Liver (tissue), 9 donors: ENCODE data around the gene CNNM1. TPM values are rescaled to one million over a fixed set of nuclear protein-coding genes. Genes with fewer than 3 reads are reported as not detected.

ENCODE experiments used
- DNase-seq: peaks from one replicate; pipeline ENCODE4 v3.0.0-alpha.2; 2017; ENCODE audit warnings: low spot score
- H3K27ac ChIP-seq, 2 donors: one replicate each; pipeline ENCODE4 v1.7.0; 2013; ENCODE audit warnings: inconsistent platforms in 2 of 2, low read length in 2 of 2, control low read depth in 1 of 2, low read depth in 1 of 2, mild to moderate bottlenecking in 1 of 2
- H3K27me3 ChIP-seq, 4 donors: one replicate each; pipeline versions ENCODE4 v1.6.1 to v1.7.0; 2013; ENCODE audit warnings: low read length in 3 of 4, inconsistent platforms in 1 of 4, mild to moderate bottlenecking in 1 of 4, moderate library complexity in 1 of 4; ENCODE audit not compliant: control insufficient read depth in 4 of 4, insufficient read depth in 4 of 4
- H3K36me3 ChIP-seq, 4 donors: one replicate each; pipeline versions ENCODE4 v1.6.1 to v1.7.0; 2013; ENCODE audit warnings: low read length in 3 of 4, mild to moderate bottlenecking in 3 of 4, low read depth in 1 of 4, moderate library complexity in 1 of 4; ENCODE audit not compliant: control insufficient read depth in 4 of 4, insufficient read depth in 3 of 4
- H3K4me1 ChIP-seq, 4 donors: one replicate each; pipeline versions ENCODE4 v1.6.1 to v1.7.0; 2013; ENCODE audit warnings: low read length in 3 of 4, mild to moderate bottlenecking in 3 of 4, moderate library complexity in 1 of 4; ENCODE audit not compliant: control insufficient read depth in 4 of 4, insufficient read depth in 4 of 4
- H3K4me3 ChIP-seq, 3 donors: one replicate each; pipeline versions ENCODE4 v1.6.1 to v1.7.0; 2013; ENCODE audit warnings: low read length in 3 of 3, control low read depth in 1 of 3, low read depth in 1 of 3, mild to moderate bottlenecking in 1 of 3
- H3K9ac ChIP-seq, 2 donors: one replicate each; pipeline ENCODE4 v1.7.0; 2013; ENCODE audit warnings: low read length in 2 of 2, mild to moderate bottlenecking in 2 of 2, moderate library complexity in 2 of 2, control low read depth in 1 of 2, low read depth in 1 of 2
- H3K9me3 ChIP-seq, 4 donors: one replicate each; pipeline versions ENCODE4 v1.6.1 to v1.7.0; 2013; ENCODE audit warnings: low read length in 3 of 4; ENCODE audit not compliant: control insufficient read depth in 4 of 4
- EGR1 ChIP-seq, 2 donors: IDR thresholded peaks; 2 replicates each; pipeline ENCODE4 v1.6.1; 2016 to 2018; ENCODE audit warnings: antibody characterized with exemption in 2 of 2, low read depth in 2 of 2
- FOXA1 ChIP-seq: IDR thresholded peaks from 2 replicates; pipeline ENCODE4 v1.6.1; 2016; ENCODE audit warnings: antibody characterized with exemption
- FOXA2 ChIP-seq: IDR thresholded peaks from 2 replicates; pipeline ENCODE4 v1.6.1; 2016; ENCODE audit warnings: antibody characterized with exemption
- GABPA ChIP-seq, 2 donors: IDR thresholded peaks in 1 of 2; conservative IDR thresholded peaks in 1 of 2; 2 replicates each; pipeline ENCODE4 v1.6.1; 2016; ENCODE audit warnings: antibody characterized with exemption in 2 of 2, mild to moderate bottlenecking in 1 of 2, moderate library complexity in 1 of 2
- HNF4A ChIP-seq, 2 donors: conservative IDR thresholded peaks; 2 replicates each; pipeline ENCODE4 v1.6.1; 2016; ENCODE audit warnings: antibody characterized with exemption in 2 of 2, mild to moderate bottlenecking in 2 of 2
- HNF4G ChIP-seq: IDR thresholded peaks from 2 replicates; pipeline ENCODE4 v1.6.1; 2016; ENCODE audit warnings: antibody characterized with exemption
- JUND ChIP-seq, 2 donors: IDR thresholded peaks; 2 replicates each; pipeline ENCODE4 v1.6.1; 2016; ENCODE audit warnings: antibody characterized with exemption in 2 of 2
- NR2F2 ChIP-seq: IDR thresholded peaks from 2 replicates; pipeline ENCODE4 v1.6.1; 2016; ENCODE audit warnings: antibody characterized with exemption
- RAD21 ChIP-seq, 2 donors: IDR thresholded peaks; 2 replicates each; pipeline ENCODE4 v1.6.1; 2016; ENCODE audit warnings: antibody characterized with exemption in 2 of 2, mild to moderate bottlenecking in 2 of 2
- RXRA ChIP-seq, 2 donors: IDR thresholded peaks; 2 replicates each; pipeline ENCODE4 v1.6.1; 2017 to 2018; ENCODE audit warnings: antibody characterized with exemption in 2 of 2, mild to moderate bottlenecking in 1 of 2
- SP1 ChIP-seq: IDR thresholded peaks from 2 replicates; pipeline ENCODE4 v1.6.1; 2018; ENCODE audit warnings: antibody characterized with exemption, mild to moderate bottlenecking
- TAF1 ChIP-seq: conservative IDR thresholded peaks from 2 replicates; pipeline ENCODE4 v1.6.1; 2016; ENCODE audit warnings: antibody characterized with exemption, mild to moderate bottlenecking
- YY1 ChIP-seq: IDR thresholded peaks from 2 replicates; pipeline ENCODE4 v1.6.1; 2016; ENCODE audit warnings: antibody characterized with exemption, mild to moderate bottlenecking
- WGBS: extraction: QIAGEN DNeasy Blood & Tissue Kit; methylation state at CpG from one replicate; pipeline ENCODE4 v1.1.7; 2013; 5-methylcytosine and 5-hydroxymethylcytosine counted together
- polyA plus RNA-seq, 2 donors: library from polyadenylated mRNA; stranded (reverse) in 1 of 2; unstranded in 1 of 2; fragments of 200-250 nt in 1 of 2; fragments of >200 nt in 1 of 2; fragmentation: Nextera tagmentation in 1 of 2; extraction: Ambion mirVana in 1 of 2; gene quantifications; one replicate each; pipeline versions ENCODE4 v1.2.1 to v1.2.3, GENCODE V29; 2013 to 2015
- total RNA-seq, 2 donors: library from RNA; depleted of rRNA; stranded (reverse); fragments of >200 nt; gene quantifications; one replicate each; pipeline ENCODE4 v1.2.3, GENCODE V29; 2014
- TF ChIP-seq, protein P1 (sequence below): IDR thresholded peaks from 2 replicates; pipeline ENCODE4 v1.6.1; 2016; ENCODE audit warnings: antibody characterized with exemption
- TF ChIP-seq, protein P2 (sequence below): IDR thresholded peaks from 2 replicates; pipeline ENCODE4 v1.6.1; 2016; ENCODE audit warnings: antibody characterized with exemption, mild to moderate bottlenecking
- TF ChIP-seq, protein P3 (sequence below): IDR thresholded peaks from 2 replicates; pipeline ENCODE4 v1.6.1; 2016; ENCODE audit warnings: antibody characterized with exemption
- TF ChIP-seq, protein P4 (sequence below): fragments of 150-350 bp; IDR thresholded peaks from 2 replicates; pipeline ENCODE4 v1.5.1; 2017; ENCODE audit warnings: improper control_type of control experiment, low read depth, low read length; ENCODE audit not compliant: missing input control
- TF ChIP-seq, protein P5 (sequence below): IDR thresholded peaks from 2 replicates; pipeline ENCODE4 v1.6.1; 2016; ENCODE audit warnings: antibody characterized with exemption
- donor health status: healthy.
- donor health status: healthy.
- donor health status: healthy.
- donor health status: healthy.
- donor health status: healthy.

Gene CNNM1
- total and polyA plus RNA-seq, 4 donors = 0.05 to 0.10 (median 0.07) TPM

DNA sequence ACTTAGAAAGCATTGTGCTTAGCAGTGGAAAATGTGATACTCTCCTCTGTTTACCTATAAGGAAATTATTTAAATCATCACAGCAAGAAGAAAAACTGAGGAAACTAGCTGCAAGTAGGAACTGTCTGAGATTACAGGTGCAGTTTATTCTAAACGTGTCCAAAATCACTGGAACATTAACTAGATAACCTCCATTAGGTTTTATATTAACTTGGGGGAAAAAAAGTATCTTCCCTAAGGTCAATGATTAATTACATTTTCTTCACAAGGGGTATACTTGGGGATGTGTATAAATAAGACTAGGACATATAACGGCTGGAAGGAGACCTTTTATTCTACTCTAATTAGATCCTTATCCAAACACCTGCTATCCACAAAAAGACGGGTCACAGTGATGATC, 97.5 kb downstream of the CNNM1 start:
- Histone ChIP-seq H3K4me1 (peaks cover 12 to 52% (median 33%) of the 10 kb centered on the region in 4 donors), H3K9me3 (no peaks in the 10 kb centered on the region), H3K27ac (peak overlapping the region; percentile 54 to 62), H3K36me3 (peaks cover 0 to 21% (median 15%) of the 10 kb centered on the region in 4 donors), H3K27me3 (no peaks in the 10 kb centered on the region), H3K9ac (peak overlapping the region in 1 of 2 donors; percentile 70), H3K4me3 (peak overlapping the region in 2 of 3 donors; percentile 24 to 56)
- no peak for DNase-seq
- TF ChIP-seq, protein P1, sequence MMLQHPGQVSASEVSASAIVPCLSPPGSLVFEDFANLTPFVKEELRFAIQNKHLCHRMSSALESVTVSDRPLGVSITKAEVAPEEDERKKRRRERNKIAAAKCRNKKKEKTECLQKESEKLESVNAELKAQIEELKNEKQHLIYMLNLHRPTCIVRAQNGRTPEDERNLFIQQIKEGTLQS = no peak
- TF ChIP-seq HNF4G = no peak
- TF ChIP-seq, protein P2, sequence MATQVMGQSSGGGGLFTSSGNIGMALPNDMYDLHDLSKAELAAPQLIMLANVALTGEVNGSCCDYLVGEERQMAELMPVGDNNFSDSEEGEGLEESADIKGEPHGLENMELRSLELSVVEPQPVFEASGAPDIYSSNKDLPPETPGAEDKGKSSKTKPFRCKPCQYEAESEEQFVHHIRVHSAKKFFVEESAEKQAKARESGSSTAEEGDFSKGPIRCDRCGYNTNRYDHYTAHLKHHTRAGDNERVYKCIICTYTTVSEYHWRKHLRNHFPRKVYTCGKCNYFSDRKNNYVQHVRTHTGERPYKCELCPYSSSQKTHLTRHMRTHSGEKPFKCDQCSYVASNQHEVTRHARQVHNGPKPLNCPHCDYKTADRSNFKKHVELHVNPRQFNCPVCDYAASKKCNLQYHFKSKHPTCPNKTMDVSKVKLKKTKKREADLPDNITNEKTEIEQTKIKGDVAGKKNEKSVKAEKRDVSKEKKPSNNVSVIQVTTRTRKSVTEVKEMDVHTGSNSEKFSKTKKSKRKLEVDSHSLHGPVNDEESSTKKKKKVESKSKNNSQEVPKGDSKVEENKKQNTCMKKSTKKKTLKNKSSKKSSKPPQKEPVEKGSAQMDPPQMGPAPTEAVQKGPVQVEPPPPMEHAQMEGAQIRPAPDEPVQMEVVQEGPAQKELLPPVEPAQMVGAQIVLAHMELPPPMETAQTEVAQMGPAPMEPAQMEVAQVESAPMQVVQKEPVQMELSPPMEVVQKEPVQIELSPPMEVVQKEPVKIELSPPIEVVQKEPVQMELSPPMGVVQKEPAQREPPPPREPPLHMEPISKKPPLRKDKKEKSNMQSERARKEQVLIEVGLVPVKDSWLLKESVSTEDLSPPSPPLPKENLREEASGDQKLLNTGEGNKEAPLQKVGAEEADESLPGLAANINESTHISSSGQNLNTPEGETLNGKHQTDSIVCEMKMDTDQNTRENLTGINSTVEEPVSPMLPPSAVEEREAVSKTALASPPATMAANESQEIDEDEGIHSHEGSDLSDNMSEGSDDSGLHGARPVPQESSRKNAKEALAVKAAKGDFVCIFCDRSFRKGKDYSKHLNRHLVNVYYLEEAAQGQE = peak; percentile 12
- no peak for TF ChIP-seq NR2F2
- peak in 1 of 2 donors; percentile 6 for TF ChIP-seq RAD21 (IDR thresholded peaks at IDR 0.05)
- no peak for TF ChIP-seq GABPA (IDR thresholded peaks at IDR 0.05 in 1 of 2, conservative IDR thresholded peaks at IDR 0.05 in 1 of 2)
- TF ChIP-seq EGR1 (IDR thresholded peaks at IDR 0.05; ENCODE audit: low read depth in 2 of 2) = no peak
- TF ChIP-seq, protein P3, sequence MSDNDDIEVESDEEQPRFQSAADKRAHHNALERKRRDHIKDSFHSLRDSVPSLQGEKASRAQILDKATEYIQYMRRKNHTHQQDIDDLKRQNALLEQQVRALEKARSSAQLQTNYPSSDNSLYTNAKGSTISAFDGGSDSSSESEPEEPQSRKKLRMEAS = no peak
- TF ChIP-seq YY1 = peak; percentile 74
- TF ChIP-seq, protein P4, sequence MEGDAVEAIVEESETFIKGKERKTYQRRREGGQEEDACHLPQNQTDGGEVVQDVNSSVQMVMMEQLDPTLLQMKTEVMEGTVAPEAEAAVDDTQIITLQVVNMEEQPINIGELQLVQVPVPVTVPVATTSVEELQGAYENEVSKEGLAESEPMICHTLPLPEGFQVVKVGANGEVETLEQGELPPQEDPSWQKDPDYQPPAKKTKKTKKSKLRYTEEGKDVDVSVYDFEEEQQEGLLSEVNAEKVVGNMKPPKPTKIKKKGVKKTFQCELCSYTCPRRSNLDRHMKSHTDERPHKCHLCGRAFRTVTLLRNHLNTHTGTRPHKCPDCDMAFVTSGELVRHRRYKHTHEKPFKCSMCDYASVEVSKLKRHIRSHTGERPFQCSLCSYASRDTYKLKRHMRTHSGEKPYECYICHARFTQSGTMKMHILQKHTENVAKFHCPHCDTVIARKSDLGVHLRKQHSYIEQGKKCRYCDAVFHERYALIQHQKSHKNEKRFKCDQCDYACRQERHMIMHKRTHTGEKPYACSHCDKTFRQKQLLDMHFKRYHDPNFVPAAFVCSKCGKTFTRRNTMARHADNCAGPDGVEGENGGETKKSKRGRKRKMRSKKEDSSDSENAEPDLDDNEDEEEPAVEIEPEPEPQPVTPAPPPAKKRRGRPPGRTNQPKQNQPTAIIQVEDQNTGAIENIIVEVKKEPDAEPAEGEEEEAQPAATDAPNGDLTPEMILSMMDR = no peak
- TF ChIP-seq, protein P5, sequence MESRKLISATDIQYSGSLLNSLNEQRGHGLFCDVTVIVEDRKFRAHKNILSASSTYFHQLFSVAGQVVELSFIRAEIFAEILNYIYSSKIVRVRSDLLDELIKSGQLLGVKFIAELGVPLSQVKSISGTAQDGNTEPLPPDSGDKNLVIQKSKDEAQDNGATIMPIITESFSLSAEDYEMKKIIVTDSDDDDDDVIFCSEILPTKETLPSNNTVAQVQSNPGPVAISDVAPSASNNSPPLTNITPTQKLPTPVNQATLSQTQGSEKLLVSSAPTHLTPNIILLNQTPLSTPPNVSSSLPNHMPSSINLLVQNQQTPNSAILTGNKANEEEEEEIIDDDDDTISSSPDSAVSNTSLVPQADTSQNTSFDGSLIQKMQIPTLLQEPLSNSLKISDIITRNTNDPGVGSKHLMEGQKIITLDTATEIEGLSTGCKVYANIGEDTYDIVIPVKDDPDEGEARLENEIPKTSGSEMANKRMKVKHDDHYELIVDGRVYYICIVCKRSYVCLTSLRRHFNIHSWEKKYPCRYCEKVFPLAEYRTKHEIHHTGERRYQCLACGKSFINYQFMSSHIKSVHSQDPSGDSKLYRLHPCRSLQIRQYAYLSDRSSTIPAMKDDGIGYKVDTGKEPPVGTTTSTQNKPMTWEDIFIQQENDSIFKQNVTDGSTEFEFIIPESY = no peak
- TF ChIP-seq SP1 = peak; percentile 35
- peak in 1 of 2 donors; percentile 37 for TF ChIP-seq HNF4A (conservative IDR thresholded peaks at IDR 0.05)
- no peak for TF ChIP-seq JUND (IDR thresholded peaks at IDR 0.05)
- no peak for TF ChIP-seq FOXA1
- TF ChIP-seq TAF1 = no peak
- peak; percentile 28 to 48 for TF ChIP-seq RXRA (IDR thresholded peaks at IDR 0.05)
- no peak for TF ChIP-seq FOXA2
- WGBS = 21% methylated on average over 3 of the region's 3 CpGs
